GM18502 (cell line): Measurements from ENCODE around the gene ZC3H12A.

Experiments
- ATAC-seq: cut with Tn5 transposase; IDR thresholded peaks from one replicate; pipeline ENCODE4 v1.9.1; 2021; ENCODE audit warnings: mild to moderate bottlenecking; ENCODE audit not compliant: unreplicated experiment, poor library complexity

Gene ZC3H12A

DNA sequence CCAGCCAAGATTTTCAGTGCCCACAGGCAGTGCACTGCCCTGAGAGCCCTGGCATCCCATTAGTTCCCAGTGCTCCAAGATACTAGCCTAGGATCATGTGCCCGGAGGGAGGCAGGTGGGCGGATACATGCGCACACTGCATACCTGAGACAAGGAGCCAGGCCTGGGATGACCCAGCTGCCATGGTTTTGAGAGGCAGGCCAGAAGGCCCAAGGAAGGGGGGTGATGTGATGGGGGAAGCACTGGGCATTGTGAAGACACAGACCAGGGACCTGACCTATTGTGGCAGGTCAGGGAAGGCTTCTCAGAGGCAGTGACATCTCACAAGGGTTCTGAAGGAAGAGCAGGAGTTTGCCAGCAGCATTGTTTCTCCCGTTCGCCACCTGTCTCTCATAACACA lies 3.6 kb downstream of the ZC3H12A start:
- ATAC-seq, result no peak

- no peak for ATAC-seq
Observed at GRCh38 chr1:37478451-37478881, 4.1 kb downstream of the ZC3H12A start.

DNA sequence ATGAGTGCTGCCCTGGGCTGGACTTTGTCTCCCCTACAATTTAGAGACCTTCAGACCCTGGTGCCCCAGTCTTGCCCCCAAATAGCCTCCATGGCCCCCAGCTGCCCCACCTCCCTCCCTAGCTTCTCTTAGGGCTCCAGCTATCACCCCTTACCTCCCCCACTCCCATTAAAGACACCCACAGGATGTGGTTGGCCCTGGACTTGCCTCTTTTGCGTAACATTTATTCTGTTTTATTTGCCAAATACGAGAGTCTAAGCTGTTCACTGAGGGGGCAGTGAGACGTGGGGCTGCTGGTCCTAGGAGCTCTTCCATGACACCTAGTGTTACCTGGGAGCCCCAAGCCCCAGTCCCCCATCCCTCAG lies 4.5 kb downstream of the ZC3H12A start:
- ATAC-seq, result no peak

DNA sequence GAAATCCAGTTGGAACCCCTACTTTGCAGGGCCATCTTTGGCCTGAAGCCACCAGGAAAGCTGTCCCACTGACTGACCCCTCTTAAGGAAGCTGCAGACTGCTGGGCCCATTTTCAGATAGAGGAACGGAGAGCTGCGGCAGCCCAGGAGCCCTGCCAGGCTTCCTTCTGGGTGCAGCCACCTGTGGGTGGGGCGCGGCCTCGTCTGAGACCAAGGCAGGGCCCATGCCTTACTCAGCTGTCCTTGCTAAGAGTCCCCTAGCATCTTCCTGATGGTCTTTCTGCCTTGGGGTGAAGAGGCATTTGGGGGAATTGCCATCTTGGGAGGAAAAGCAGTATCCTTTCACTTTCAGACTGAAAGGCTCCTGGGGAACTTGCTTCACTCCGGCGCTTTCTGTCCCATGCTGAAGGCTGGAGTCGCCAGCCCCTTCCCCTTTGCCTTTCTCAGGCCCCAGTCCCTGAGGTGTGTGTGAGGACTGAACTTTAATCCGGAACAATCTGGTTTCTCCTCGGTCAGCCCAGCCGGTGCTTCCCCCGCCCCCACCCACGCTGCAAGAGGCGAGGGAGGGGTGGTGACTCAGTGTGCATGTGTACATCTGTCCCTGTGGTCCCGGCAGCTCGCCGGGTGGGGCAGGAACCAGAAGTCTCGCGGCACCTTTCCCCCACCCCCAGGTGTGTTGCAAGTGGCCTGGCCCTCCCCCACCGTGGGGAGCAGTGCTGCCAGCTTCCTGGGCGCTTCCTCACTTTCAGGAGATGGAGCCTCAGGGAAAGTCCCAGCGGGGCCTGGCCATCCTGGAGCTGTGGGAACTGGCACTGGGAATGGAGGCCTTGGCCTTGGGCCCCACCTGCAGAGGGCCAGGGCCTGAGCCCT lies 5.1 kb downstream of the ZC3H12A start:
- ATAC-seq, result peak; percentile 31

DNA sequence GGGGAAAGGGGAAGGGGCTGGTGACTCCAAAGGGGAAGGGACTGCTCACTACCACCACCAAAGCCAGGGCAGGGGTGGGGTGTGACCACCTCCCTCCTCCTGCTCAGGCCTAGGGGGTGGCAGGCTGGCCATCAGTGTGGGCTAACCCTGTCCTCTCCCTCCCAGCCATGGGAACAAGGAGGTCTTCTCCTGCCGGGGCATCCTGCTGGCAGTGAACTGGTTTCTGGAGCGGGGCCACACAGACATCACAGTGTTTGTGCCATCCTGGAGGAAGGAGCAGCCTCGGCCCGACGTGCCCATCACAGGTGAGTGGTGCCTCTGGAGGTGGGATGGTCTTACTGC lies 5.7 kb downstream of the ZC3H12A start:
- ATAC-seq, result no peak

- ATAC-seq, result no peak
Observed at GRCh38 chr1:37480581-37481288, 6.4 kb downstream of the ZC3H12A start.

GRCh38 chr1:37481289-37482003 lies 7.1 kb downstream of the ZC3H12A start:
- ATAC-seq, result no peak

- ATAC-seq, result no peak
Observed at GRCh38 chr1:37482004-37482785, 7.8 kb downstream of the ZC3H12A start.

- ATAC-seq, result no peak
Observed at GRCh38 chr1:37482796-37483744, 8.7 kb downstream of the ZC3H12A start.

DNA sequence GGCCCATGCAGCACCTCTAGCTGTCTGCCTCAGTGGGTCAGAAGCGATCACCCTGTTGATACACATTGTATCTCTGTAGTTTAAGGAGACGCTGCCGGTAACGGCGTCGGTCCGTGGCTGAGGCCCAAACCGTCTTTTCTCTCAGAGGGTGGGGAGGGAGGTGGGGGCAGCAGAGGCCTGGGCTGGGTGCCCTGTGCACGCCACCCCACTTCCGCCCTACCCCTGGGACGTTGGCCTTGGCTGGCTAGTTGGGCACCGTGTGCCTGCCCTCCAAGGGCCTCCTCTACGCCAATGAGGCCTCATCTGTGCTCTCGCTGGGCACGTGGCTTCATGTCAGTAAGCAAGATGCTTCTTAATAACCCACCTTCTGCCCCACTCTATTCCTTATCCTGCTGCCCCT lies 9.4 kb downstream of the ZC3H12A start:
- ATAC-seq, result no peak

GRCh38 chr1:37484325-37485051 lies 10.1 kb downstream of the ZC3H12A start:
- ATAC-seq, result no peak

DNA sequence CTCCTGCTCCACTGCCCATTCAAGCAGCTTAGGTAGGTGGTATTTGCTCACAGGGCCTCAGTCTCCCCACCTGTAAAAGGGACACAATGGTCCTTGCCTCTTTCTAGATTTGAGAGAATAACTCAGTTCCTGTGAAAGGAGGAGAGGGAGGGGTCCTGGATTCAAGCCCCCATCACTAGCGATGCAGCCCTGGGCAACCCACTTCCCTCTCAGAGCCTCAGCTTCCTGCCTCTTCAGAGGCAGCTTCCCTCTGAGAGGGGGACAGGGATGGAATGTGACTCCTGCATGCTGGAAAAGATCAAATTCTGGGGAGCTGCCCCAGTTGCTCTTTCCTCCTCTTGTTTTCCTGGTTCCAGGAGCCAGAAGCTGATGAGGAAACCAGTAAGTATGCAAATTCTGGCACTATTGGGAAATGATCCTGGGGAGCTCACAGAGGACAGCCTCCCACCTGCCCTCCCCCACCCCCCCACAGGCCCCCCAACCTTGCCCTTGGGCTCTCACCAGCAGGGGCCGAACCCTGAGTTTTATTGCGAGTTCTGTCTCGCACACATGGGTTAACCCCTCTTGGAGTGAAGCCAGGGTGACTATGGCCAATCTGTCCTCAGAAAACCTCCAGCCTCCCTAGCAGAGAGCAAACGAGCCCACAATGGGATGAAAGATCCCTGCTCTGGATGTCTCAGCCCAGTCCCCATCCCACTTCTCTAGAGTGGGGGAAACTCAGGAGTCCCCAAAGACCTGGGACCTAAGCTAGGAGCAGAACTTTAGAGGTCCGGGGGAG lies 11.7 kb downstream of the ZC3H12A start:
- ATAC-seq, result no peak

DNA sequence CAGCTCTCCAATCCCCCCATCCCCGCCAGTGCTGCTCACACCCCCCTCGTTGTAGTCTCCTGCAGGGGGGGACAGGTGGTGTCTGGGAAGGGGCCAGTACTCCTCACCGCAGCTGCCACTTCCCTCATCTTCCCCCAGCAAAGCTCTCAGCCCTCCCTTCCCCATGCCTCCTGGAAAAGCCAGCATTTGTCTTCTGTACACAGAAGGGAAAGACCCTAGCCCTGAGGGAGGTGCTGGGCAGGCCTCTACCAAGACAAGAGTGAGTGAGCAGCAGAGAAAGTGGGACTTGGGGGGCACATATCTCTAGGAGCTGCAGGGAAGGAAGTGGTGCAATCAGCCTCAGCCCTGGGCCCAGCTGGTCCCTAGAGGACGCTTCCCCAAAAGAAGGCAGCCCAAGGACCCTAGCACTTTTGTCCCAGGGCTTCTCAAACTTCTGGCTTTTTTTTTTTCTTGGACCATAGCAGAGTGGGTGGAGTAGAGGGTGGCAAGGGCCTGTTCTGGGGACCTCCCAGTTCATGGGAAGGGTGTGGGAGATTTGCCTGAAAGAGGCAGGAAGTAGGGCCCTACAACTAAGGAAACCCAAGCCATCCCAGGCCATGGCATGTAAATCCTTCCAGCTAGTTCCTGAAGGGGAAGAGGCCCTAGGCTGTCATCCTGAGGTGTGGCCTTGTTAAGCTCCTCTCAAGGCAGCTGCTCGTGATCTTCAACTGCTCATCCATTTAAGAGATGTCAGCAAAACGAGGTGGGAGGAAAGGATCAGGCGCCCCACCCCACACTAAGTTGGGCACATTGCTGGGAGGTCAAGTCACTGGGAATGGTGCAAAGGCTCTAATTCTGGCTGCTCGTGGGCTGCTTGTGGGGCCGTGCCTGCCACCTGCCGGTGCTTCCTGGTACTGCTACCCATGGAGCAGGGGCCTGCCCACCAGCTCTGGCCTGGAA lies 12.6 kb downstream of the ZC3H12A start:
- no peak for ATAC-seq

DNA sequence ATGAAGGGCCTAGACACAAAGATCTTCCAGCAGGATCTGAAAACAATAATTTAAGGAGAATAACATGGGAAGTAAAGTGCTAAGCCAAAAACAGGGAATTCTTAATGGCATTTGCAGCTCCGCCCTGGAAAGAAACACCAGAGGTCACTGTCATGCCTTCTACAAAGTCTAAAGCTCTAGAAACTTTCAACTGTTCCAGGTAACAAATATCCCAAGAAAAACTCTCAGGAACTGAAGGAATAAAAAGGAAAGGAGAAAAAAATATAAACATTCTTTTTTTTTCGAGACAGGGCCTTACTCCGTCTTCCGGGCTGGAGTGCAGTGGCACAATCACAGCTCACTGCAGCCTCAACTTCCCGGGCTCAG lies 13.2 kb downstream of the ZC3H12A start:
- ATAC-seq, result no peak

- ATAC-seq, result no peak
Observed at GRCh38 chr1:37493336-37494098, 19.1 kb downstream of the ZC3H12A start.

- ATAC-seq, result no peak
Observed at GRCh38 chr1:37495875-37496274, 21.5 kb downstream of the ZC3H12A start.
